ENCODE measurements around the gene TMEM229A.
A peak's percentile ranks its signal among the peaks of the same experiment; 100 is the strongest.

The TMEM229A gene

GRCh38 chr7:124072603-124073309 is 39.9 kb upstream of the TMEM229A start (continued):
- TF ChIP-seq ZNF24 (tag by site-specific recombination; IDR thresholded peaks at IDR 0.05), result 0 out of 2 replicates have a peak, but pooled peaks have one; percentile 36
- TF ChIP-seq ZNF585B (tag by site-specific recombination; IDR thresholded peaks at IDR 0.05), result no peak
- no peak for TF ChIP-seq ZNF10 (tag by site-specific recombination; IDR thresholded peaks at IDR 0.05)
- TF ChIP-seq ZNF184 (tag by site-specific recombination; IDR thresholded peaks at IDR 0.05), result peak; percentile 52; the same call in 1 of the 2 replicates
- TF ChIP-seq ZEB2 (tag by site-specific recombination; IDR thresholded peaks at IDR 0.05), result 0 out of 2 replicates have a peak, but pooled peaks have one; percentile 24
- no peak for TF ChIP-seq OVOL3 (tag by site-specific recombination; IDR thresholded peaks at IDR 0.05)
- TF ChIP-seq INSM2 (tag by site-specific recombination; IDR thresholded peaks at IDR 0.05), result peak; percentile 57; the same call in 1 of the 2 replicates
- TF ChIP-seq ZNF843 (tag by site-specific recombination; IDR thresholded peaks at IDR 0.05), result peak; percentile 38; the same call in 1 of the 2 replicates
- peak; percentile 45 for TF ChIP-seq ZNF629 (tag by site-specific recombination; IDR thresholded peaks at IDR 0.05)
- TF ChIP-seq ZNF580 (tag by site-specific recombination; IDR thresholded peaks at IDR 0.05), result no peak
- no peak for TF ChIP-seq ZNF155 (tag by site-specific recombination; IDR thresholded peaks at IDR 0.05)
- peak; percentile 41 for TF ChIP-seq FEZF1 (tag by site-specific recombination; IDR thresholded peaks at IDR 0.05)
- TF ChIP-seq HOXA7 (CRISPR knock-in tag; IDR thresholded peaks at IDR 0.05; ENCODE audit: borderline replicate concordance), result no peak
- no peak for TF ChIP-seq ZNF777 (tag by site-specific recombination; IDR thresholded peaks at IDR 0.05; ENCODE audit: borderline replicate concordance)
- TF ChIP-seq ZNF146 (tag by site-specific recombination; IDR thresholded peaks at IDR 0.05), result no peak
- TF ChIP-seq KLF8 (tag by site-specific recombination; IDR thresholded peaks at IDR 0.05), result peak; percentile 59

DNA sequence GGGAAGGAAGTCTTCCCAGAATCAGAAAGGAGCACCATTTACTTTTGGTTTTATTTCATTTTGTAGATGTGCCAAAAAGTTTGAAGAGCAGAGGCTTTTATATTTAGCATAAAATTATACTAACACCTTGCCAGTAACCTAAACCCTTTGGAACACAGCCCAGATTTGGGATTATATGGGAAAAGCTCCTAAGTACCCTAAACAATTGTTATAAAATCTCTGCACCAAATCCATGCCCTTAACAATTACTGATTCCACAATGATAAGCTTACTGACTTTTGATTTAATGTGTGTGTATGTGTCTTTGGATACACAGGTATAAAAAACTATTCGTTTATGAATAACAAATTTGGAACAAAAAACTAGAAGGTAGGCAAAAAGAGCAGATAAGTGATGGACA is 39.0 kb upstream of the TMEM229A start:
- ChIA-PET CTCF (interaction anchor here (0.7 kb wide), 2 partner anchors 19 to 29 kb away, joined by 3 to 4 read pairs; no protein-coding TSS in a partner anchor), POLR2A (no interaction called here)
- TF ChIP-seq ZNF184 (tag by site-specific recombination; IDR thresholded peaks at IDR 0.05), result 0 out of 2 replicates have a peak, but pooled peaks have one; percentile 35
- no peak for TF ChIP-seq ZNF211 (tag by site-specific recombination; IDR thresholded peaks at IDR 0.05; ENCODE audit: low read depth)
- TF ChIP-seq ZNF785 (tag by site-specific recombination; IDR thresholded peaks at IDR 0.05), result no peak
- peak; percentile 58; the same call in 1 of the 2 replicates for TF ChIP-seq GFI1B (tag by site-specific recombination; IDR thresholded peaks at IDR 0.05)
- TF ChIP-seq ZNF701 (tag by site-specific recombination; IDR thresholded peaks at IDR 0.05), result no peak
- TF ChIP-seq ZNF843 (tag by site-specific recombination; IDR thresholded peaks at IDR 0.05), result peak; percentile 68; the same call in 1 of the 2 replicates
- no peak for TF ChIP-seq PRDM10 (tag by site-specific recombination; IDR thresholded peaks at IDR 0.05)
- TF ChIP-seq, protein P1, sequence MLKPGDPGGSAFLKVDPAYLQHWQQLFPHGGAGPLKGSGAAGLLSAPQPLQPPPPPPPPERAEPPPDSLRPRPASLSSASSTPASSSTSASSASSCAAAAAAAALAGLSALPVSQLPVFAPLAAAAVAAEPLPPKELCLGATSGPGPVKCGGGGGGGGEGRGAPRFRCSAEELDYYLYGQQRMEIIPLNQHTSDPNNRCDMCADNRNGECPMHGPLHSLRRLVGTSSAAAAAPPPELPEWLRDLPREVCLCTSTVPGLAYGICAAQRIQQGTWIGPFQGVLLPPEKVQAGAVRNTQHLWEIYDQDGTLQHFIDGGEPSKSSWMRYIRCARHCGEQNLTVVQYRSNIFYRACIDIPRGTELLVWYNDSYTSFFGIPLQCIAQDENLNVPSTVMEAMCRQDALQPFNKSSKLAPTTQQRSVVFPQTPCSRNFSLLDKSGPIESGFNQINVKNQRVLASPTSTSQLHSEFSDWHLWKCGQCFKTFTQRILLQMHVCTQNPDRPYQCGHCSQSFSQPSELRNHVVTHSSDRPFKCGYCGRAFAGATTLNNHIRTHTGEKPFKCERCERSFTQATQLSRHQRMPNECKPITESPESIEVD (tag by site-specific recombination; IDR thresholded peaks at IDR 0.05), result peak; percentile 85
- TF ChIP-seq ZNF155 (tag by site-specific recombination; IDR thresholded peaks at IDR 0.05), result no peak
- TF ChIP-seq ZNF501 (tag by site-specific recombination; IDR thresholded peaks at IDR 0.05), result no peak
- TF ChIP-seq ZFP37 (tag by site-specific recombination; IDR thresholded peaks at IDR 0.05), result no peak
- TF ChIP-seq, protein P2, sequence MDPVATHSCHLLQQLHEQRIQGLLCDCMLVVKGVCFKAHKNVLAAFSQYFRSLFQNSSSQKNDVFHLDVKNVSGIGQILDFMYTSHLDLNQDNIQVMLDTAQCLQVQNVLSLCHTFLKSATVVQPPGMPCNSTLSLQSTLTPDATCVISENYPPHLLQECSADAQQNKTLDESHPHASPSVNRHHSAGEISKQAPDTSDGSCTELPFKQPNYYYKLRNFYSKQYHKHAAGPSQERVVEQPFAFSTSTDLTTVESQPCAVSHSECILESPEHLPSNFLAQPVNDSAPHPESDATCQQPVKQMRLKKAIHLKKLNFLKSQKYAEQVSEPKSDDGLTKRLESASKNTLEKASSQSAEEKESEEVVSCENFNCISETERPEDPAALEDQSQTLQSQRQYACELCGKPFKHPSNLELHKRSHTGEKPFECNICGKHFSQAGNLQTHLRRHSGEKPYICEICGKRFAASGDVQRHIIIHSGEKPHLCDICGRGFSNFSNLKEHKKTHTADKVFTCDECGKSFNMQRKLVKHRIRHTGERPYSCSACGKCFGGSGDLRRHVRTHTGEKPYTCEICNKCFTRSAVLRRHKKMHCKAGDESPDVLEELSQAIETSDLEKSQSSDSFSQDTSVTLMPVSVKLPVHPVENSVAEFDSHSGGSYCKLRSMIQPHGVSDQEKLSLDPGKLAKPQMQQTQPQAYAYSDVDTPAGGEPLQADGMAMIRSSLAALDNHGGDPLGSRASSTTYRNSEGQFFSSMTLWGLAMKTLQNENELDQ (tag by site-specific recombination; IDR thresholded peaks at IDR 0.05; ENCODE audit: low read depth), result no peak
- no peak for TF ChIP-seq SCRT2 (tag by site-specific recombination; IDR thresholded peaks at IDR 0.05)

More for the DNA sequence above, 39.0 kb upstream of the TMEM229A start:
- Histone ChIP-seq H3K4me1 (ENCODE audit: control insufficient read depth, insufficient read depth, low read length) (peaks cover 3% of the 10 kb centered on the region; the same call in 1 of the 2 replicates), H3K36me3 (ENCODE audit: control insufficient read depth in 2 of 2, insufficient read depth in 1 of 2, low read length in 2 of 2) (no peaks in the 10 kb centered on the region), H3K4me3 (ENCODE audit: low read depth, low read length) (no peak overlapping the region), H3K27ac (ENCODE audit: extremely low read depth, low read depth, low read length) (no peak overlapping the region), H3K9me3 (ENCODE audit: control insufficient read depth, insufficient read depth, low read depth, low read length) (no peaks in the 10 kb centered on the region)
